Chondrocyte (in vitro differentiated cells): ENCODE measurements around the gene NAA50. TPM values are rescaled to one million over a fixed set of nuclear protein-coding genes. Genes with fewer than 3 reads are reported as not detected.

Experiments
- DNase-seq: peaks from one replicate; pipeline ENCODE4 v3.0.0; 2021; ENCODE audit warnings: mixed read lengths, low spot score
- H3K27ac Mint-ChIP-seq: one replicate; pipeline ENCODE4 v1.8.0; 2021; ENCODE audit warnings: mild to moderate bottlenecking, moderate library complexity, mixed read lengths; ENCODE audit not compliant: unreplicated experiment
- H3K27me3 Mint-ChIP-seq: 2 replicates; pipeline ENCODE4 v1.8.0; 2021; ENCODE audit warnings: low read depth, mixed read lengths
- H3K36me3 Mint-ChIP-seq: 2 replicates; pipeline ENCODE4 v1.8.0; 2021; ENCODE audit warnings: low read depth, mixed read lengths
- H3K4me1 Mint-ChIP-seq: 2 replicates; pipeline ENCODE4 v1.8.0; 2021; ENCODE audit warnings: low read depth, mild to moderate bottlenecking, mixed read lengths
- H3K4me3 Mint-ChIP-seq: one replicate; pipeline ENCODE4 v1.8.0; 2021; ENCODE audit warnings: mild to moderate bottlenecking, moderate library complexity, mixed read lengths; ENCODE audit not compliant: unreplicated experiment
- H3K9me3 Mint-ChIP-seq: 2 replicates; pipeline ENCODE4 v1.8.0; 2021; ENCODE audit warnings: low read depth, mixed read lengths
- total RNA-seq: library from RNA; stranded (reverse); gene quantifications from 3 replicates; pipeline ENCODE4 v1.2.1, GENCODE V29; 2021
- TF ChIP-seq, protein P1 (sequence below): fragments of 200-600 bp; sonication (generic); IDR thresholded peaks from 2 replicates; pipeline ENCODE4 v1.5.0; 2021; ENCODE audit warnings: antibody characterized with exemption, mild to moderate bottlenecking, moderate library complexity

Gene NAA50
- total RNA-seq, 1 donor from 2014 or later = 71.8 TPM

DNA sequence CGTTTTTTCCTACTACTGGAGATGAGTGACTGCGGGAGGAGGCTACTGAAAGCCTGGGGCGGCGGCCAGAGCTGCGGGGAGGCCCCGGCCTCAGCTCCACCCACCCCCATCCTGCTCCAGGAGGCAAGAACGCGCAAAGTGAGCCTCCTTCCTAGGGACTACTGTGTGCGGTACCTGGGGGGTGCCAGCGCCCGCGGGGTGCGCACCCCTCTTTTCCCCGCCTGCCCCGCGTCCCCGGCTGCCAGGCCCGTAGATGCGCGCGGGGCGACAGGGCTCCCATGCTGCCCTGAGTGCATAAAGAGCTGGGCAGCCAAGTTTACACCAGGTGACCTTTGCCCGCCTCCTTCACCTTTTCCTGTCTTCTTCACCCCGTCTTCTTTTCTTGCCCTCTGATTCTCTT, 47.1 kb downstream of the NAA50 start:
- no peaks in the 10 kb centered on the region for H3K9me3 Mint-ChIP-seq
- no peak for DNase-seq
- no peak overlapping the region for H3K27ac Mint-ChIP-seq
- TF ChIP-seq, protein P1, sequence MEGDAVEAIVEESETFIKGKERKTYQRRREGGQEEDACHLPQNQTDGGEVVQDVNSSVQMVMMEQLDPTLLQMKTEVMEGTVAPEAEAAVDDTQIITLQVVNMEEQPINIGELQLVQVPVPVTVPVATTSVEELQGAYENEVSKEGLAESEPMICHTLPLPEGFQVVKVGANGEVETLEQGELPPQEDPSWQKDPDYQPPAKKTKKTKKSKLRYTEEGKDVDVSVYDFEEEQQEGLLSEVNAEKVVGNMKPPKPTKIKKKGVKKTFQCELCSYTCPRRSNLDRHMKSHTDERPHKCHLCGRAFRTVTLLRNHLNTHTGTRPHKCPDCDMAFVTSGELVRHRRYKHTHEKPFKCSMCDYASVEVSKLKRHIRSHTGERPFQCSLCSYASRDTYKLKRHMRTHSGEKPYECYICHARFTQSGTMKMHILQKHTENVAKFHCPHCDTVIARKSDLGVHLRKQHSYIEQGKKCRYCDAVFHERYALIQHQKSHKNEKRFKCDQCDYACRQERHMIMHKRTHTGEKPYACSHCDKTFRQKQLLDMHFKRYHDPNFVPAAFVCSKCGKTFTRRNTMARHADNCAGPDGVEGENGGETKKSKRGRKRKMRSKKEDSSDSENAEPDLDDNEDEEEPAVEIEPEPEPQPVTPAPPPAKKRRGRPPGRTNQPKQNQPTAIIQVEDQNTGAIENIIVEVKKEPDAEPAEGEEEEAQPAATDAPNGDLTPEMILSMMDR = no peak
- H3K27me3 Mint-ChIP-seq = no peaks in the 10 kb centered on the region
- peaks cover 18% of the 10 kb centered on the region for H3K4me1 Mint-ChIP-seq
- peaks cover 1% of the 10 kb centered on the region for H3K36me3 Mint-ChIP-seq
- no peak overlapping the region for H3K4me3 Mint-ChIP-seq

GRCh38 chr3:113698213-113698742, 47.8 kb downstream of the NAA50 start:
- Mint-ChIP-seq H3K9me3 (no peaks in the 10 kb centered on the region), H3K4me3 (peak overlapping the region; percentile 31), H3K27me3 (no peaks in the 10 kb centered on the region), H3K36me3 (peaks cover 1% of the 10 kb centered on the region), H3K4me1 (peaks cover 23% of the 10 kb centered on the region), H3K27ac (peak overlapping the region; percentile 82)
- TF ChIP-seq, protein P1 = no peak
- DNase-seq = no peak

DNA sequence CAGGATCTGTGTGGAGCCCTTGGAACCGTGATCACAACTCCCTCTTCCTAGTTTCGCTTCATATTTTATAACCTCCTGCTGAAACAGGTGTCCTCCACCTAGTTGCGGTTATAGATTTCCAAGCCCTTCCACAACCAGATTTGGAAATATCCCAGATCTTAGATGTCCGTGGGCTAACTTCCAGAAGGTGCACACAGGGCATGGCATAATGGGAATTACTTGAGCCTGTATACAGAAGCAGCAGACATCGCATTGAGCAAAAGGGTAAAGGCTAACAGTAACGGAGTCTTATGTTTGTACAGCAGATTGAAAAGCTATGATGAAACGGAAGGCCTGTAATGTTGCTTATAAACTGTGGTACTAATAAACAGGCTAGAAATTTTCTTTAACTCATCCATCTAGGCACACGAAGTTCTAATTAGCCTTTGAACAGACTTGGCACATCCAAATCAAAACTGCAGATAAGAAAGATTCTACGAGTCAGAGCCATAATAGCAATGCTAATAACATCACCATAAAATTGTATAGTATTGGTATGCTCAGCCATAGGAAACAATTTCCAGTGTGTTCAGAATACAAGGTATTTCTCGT, 48.5 kb downstream of the NAA50 start:
- Mint-ChIP-seq H3K27me3 (no peaks in the 10 kb centered on the region), H3K36me3 (peaks cover 1% of the 10 kb centered on the region), H3K9me3 (no peaks in the 10 kb centered on the region), H3K4me1 (peaks cover 25% of the 10 kb centered on the region), H3K4me3 (no peak overlapping the region), H3K27ac (no peak overlapping the region)
- DNase-seq = no peak
- TF ChIP-seq, protein P1 = no peak

GRCh38 chr3:113696658-113697499, 49.2 kb downstream of the NAA50 start:
- TF ChIP-seq, protein P1 = peak; percentile 57
- Mint-ChIP-seq H3K4me3 (no peak overlapping the region), H3K9me3 (no peaks in the 10 kb centered on the region), H3K27me3 (no peaks in the 10 kb centered on the region), H3K27ac (no peak overlapping the region), H3K4me1 (peaks cover 25% of the 10 kb centered on the region), H3K36me3 (peaks cover 1% of the 10 kb centered on the region)
- DNase-seq = peak; percentile 99

DNA sequence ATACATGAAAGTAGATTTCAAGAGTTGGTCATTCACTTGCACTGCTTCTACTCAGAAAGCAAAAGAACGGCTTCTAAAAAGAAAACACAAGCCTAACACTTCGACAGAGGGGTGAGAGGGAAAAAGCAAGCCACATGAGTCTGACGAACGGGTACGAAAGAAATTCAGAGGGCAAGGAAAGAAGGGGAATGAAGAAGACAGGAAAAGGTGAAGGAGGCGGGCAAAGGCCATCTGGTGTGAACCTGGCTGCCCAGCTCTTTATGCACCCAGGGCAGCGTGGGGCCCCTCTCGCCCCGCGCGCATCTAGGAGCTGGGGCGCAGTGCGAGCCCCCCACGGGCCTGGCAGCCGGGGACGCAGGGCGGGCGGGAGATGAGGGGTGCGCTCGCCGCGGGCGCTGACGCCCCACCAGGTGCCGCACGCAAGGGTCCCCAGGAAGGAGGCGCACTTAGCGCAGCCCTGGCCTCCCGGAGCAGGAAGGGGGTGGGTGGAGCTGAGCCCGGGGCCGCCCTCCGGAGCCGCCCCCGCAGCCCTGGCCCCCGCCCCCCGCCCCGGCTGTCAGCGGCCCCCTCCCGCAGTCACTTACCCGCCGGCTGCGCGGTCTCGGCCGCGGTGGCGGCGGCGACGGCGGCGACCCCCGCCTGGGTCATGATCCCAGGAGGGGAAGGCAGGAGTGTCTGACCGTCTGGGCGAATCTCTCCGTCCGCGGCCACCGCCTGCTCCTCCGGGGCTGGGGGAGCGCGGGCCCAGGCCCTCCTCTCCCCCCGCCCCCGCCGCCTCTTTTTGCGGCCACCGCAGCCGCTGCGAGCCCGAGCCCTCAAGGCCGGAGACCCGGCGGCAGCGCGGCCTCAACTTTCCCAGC, 50.0 kb downstream of the NAA50 start, which contains the start of gene USF3:
Gene USF3 (minus strand): TSS at position 857 of the 860 bp plus-strand sequence. CDS start 21,764 bp downstream, outside the sequence.
- Mint-ChIP-seq H3K4me1 (peaks cover 25% of the 10 kb centered on the region), H3K4me3 (peak within 1 kb of the TSS; percentile 88), H3K9me3 (no peaks in the 10 kb centered on the region), H3K36me3 (peaks cover 1% of the 10 kb centered on the region), H3K27ac (peak within 1 kb of the TSS; percentile 97), H3K27me3 (no peaks in the 10 kb centered on the region)
- TF ChIP-seq, protein P1 = no peak
- DNase-seq = no peak
